Activated CD8-positive, alpha-beta memory T cell treated with anti-CD3 and anti-CD28 coated beads for 36 hours (primary cell): ENCODE data around the gene MCEE. TPM values are rescaled to one million over a fixed set of nuclear protein-coding genes. Genes with fewer than 3 reads are reported as not detected.
"Not testable (repeated sequence)": the region's sequence is repeated elsewhere in the genome, so short reads cannot be mapped to it uniquely, and the experiment has no call there.

Experiments
- CTCF ChIA-PET: fragments of 350-600 bp; sonication (Branson Sonifier 250); formaldehyde crosslinking; loops from one replicate; lab custom pipeline; 2021; ENCODE audit warnings: antibody characterized with exemption; lab: Charles Lee
- POLR2A ChIA-PET: fragments of 350-600 bp; sonication (Branson Sonifier 250); formaldehyde crosslinking; loops from one replicate; lab custom pipeline; 2021; ENCODE audit warnings: antibody characterized with exemption; lab: Charles Lee
- total RNA-seq, 2 experiments: library from RNA; stranded (reverse); gene quantifications; one replicate each; pipeline ENCODE4 v1.2.3, GENCODE V29; 2021

MCEE gene
- total RNA-seq, 2 experiments from 2014 or later: 12.4 to 13.7 TPM

GRCh38 chr2:71091808-71092207 is 38.2 kb downstream of the MCEE start:
- CTCF ChIA-PET, POLR2A ChIA-PET: not testable (repeated sequence)

GRCh38 chr2:71089475-71089874 is 40.6 kb downstream of the MCEE start:
- POLR2A ChIA-PET, CTCF ChIA-PET: not testable (repeated sequence)

GRCh38 chr2:71085325-71086003 is 44.6 kb downstream of the MCEE start:
- CTCF ChIA-PET: not testable (repeated sequence)

GRCh38 chr2:71083752-71084312 is 46.2 kb downstream of the MCEE start:
- CTCF ChIA-PET, POLR2A ChIA-PET: not testable (repeated sequence)

More at GRCh38 chr2:71085325-71086003, 44.6 kb downstream of the MCEE start:
- POLR2A ChIA-PET: not testable (repeated sequence)

- CTCF ChIA-PET: interaction anchor here (0.7 kb wide), 1 partner anchor 12 kb away, joined by 3 read pairs; no protein-coding TSS in a partner anchor
- POLR2A ChIA-PET: not testable (repeated sequence)
Measured at GRCh38 chr2:71083297-71083696, 46.7 kb downstream of the MCEE start.

- POLR2A ChIA-PET: no interaction called here
Measured at GRCh38 chr2:71082402-71083252, 47.4 kb downstream of the MCEE start.

GRCh38 chr2:71078624-71079023 is 51.4 kb downstream of the MCEE start:
- POLR2A ChIA-PET: no interaction called here
- CTCF ChIA-PET: no interaction called here

More at GRCh38 chr2:71082402-71083252, 47.4 kb downstream of the MCEE start:
- CTCF ChIA-PET: interaction anchor here (0.7 kb wide), 1 partner anchor 11 kb away, joined by 3 read pairs; no protein-coding TSS in a partner anchor

GRCh38 chr2:71074893-71075395 is 55.1 kb downstream of the MCEE start:
- CTCF ChIA-PET: no interaction called here

GRCh38 chr2:71073475-71073874 is 56.6 kb downstream of the MCEE start:
- CTCF ChIA-PET: no interaction called here

More at GRCh38 chr2:71074893-71075395, 55.1 kb downstream of the MCEE start:
- POLR2A ChIA-PET: no interaction called here

GRCh38 chr2:71072492-71072891 is 57.5 kb downstream of the MCEE start:
- POLR2A ChIA-PET: no interaction called here
- CTCF ChIA-PET: interaction anchor here (2.2 kb wide), 1 partner anchor 29 kb away, joined by 11 read pairs; no protein-coding TSS in a partner anchor

More at GRCh38 chr2:71073475-71073874, 56.6 kb downstream of the MCEE start:
- POLR2A ChIA-PET: no interaction called here

GRCh38 chr2:71071681-71072398 is 58.2 kb downstream of the MCEE start:
- ChIA-PET POLR2A (no interaction called here), CTCF (interaction anchor here (0.5 to 2.2 kb wide), 5 partner anchors 11 to 259 kb away, joined by 3 to 11 read pairs (median 5); partner anchors contain the start of gene ZNF638)

- CTCF ChIA-PET: interaction anchor here (0.6 to 2.2 kb wide), 3 partner anchors 31 to 348 kb away, joined by 3 to 11 read pairs (median 5); no protein-coding TSS in a partner anchor
- POLR2A ChIA-PET: no interaction called here
Measured at GRCh38 chr2:71070294-71071093, 59.5 kb downstream of the MCEE start.

- CTCF ChIA-PET: interaction anchor here (1.3 kb wide), 1 partner anchor 61 kb away, joined by 6 read pairs; the partner anchor contains the start of genes MCEE and MPHOSPH10
Measured at GRCh38 chr2:71069376-71069775, 60.7 kb downstream of the MCEE start.

GRCh38 chr2:71068218-71069035 is 61.6 kb downstream of the MCEE start, which contains the start of gene NAGK:
TSS of gene NAGK (plus strand) at chr2:71068648. CDS start at chr2:71068684, 36 bp downstream.
- CTCF ChIA-PET: interaction anchor here (1.3 kb wide), 1 partner anchor 62 kb away, joined by 6 read pairs; the partner anchor contains the start of genes MCEE and MPHOSPH10

More at GRCh38 chr2:71069376-71069775, 60.7 kb downstream of the MCEE start:
- POLR2A ChIA-PET: interaction anchor here (2.1 kb wide), 1 partner anchor 61 kb away, joined by 12 read pairs; the partner anchor contains the start of genes MCEE and MPHOSPH10

GRCh38 chr2:71067567-71068217 is 62.3 kb downstream of the MCEE start:
- POLR2A ChIA-PET: interaction anchor here (2.1 kb wide), 1 partner anchor 62 kb away, joined by 12 read pairs; the partner anchor contains the start of genes MCEE and MPHOSPH10

More at GRCh38 chr2:71068218-71069035, 61.6 kb downstream of the MCEE start, which contains the start of gene NAGK:
- POLR2A ChIA-PET: interaction anchor here (0.7 to 2.1 kb wide), 2 partner anchors 62 to 263 kb away, joined by 3 to 12 read pairs; partner anchors contain the start of genes MCEE, MPHOSPH10 and ZNF638

GRCh38 chr2:71066856-71067255 is 63.2 kb downstream of the MCEE start:
- CTCF ChIA-PET: no interaction called here
- POLR2A ChIA-PET: interaction anchor here (2.1 kb wide), 1 partner anchor 63 kb away, joined by 12 read pairs; the partner anchor contains the start of genes MCEE and MPHOSPH10

More at GRCh38 chr2:71067567-71068217, 62.3 kb downstream of the MCEE start:
- CTCF ChIA-PET: interaction anchor here (1.3 kb wide), 1 partner anchor 63 kb away, joined by 6 read pairs; the partner anchor contains the start of genes MCEE and MPHOSPH10
